NCI-H2081 treated with DMSO at 0.1 percent for 48 hours (cell line): ENCODE data around the gene MICAL3.

Source experiments
- DNase-seq: peaks from one replicate; lab custom pipeline; 2025; lab: John Stamatoyannopoulos, UW

MICAL3 gene

DNA sequence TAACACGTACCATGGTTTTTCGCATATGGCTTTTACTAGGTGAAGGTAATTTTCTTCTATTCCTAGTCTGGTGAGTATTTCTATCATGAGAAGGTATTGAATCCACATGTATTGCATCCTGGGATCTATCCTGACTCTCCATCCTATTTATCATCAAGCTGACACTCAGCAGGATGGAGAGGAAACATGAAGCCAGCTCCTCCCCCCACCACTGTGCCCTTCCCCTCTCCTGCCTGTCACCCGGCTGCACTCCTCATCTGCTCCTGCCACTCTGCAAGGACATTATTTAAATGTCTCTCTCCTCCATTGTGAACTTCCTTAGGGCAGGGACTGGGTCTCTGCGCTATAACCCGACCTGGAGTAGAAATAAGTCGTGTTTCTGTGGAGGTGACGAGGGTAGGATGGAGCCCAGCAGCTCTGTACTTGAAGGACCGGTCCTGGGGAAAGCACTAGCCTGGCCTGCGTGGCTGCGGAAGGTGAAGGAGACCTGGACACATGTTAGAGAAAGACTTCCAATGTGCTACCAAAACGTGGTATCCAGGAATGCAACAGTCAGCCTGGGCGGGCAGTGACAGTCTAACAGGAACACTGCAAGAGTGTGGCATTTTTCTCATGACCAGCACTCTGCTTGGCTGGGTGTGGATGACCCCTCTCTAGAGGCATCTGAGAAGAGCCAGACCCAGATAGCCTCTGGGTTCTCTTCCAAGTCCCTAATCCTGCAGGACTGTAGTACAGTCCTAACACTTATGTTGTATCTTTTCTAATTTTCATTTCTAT is 111.2 kb downstream of the MICAL3 start:
- DNase-seq: no peak

DNA sequence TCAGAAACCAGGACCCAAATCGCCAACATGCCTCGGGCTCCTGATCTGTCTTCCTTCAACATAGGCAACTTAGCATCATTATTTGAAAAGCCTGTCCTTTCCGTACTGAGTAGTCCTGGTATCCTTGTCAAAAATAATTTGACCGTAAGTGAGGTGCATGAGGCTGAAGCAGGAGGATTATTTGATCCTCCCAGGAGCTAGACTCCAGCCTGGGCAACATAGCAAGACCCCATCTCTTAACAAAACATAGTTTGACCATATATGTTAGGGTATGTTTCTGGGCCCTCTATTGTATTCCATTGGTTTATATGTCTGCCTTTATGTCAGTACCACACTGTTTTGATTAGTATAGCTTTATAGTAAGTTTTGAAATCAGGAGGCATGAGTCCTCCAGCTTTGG is 112.5 kb downstream of the MICAL3 start:
- DNase-seq: no peak

DNA sequence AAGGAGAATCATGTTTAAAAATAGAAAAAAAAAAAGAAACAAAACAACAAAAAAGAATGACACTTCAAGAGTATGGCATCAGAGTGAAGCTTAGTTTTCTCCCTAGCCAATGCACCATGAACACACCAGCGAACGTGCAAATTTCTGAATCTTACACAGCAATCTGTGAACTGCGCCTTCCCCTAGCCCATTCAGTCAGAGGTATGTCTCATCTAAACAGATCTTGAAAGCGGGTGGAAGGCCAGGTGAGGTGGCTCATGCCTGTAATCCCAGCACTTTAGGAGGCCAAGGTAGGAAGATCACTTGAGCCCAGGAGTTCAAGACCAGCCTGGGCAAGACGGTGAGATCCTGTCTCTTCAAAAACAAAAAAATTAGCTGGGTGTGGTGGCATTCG is 113.1 kb downstream of the MICAL3 start:
- no peak for DNase-seq

DNA sequence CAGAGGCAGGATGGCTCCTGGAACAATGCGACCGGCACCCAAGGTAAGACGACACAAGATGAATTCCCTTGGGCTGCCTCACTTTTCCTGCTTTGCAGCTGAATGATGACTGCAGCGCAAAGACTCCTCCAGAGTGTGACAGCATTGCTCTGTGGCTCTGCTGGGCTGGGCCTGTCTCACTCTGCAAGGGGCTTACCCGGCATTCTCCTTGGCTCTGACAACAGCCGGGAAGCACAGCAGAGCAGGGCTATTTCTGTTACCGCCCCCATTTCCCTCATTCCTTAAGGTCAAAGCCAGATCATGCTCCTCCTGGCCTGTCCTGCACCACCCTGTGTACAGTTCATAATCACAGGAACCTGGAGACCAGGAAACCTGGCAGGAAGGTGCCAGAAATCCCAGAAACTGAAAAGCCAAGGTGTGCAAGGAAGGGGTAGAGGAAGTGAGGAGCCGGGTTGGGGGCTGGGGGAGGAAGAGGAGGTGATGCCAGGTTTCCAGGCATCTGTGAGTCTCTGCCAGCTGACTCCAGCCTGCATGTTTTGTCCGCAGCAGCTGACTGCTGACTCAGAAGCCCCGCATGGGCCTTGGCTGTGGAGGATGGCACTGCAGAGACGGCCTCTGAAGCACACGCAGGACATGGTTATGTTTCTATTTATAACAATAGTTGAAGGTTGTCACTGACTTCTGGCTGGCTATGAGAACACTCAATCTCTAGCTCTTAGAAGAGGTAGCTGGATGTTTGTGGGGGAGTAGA is 113.6 kb downstream of the MICAL3 start:
- DNase-seq: no peak

DNA sequence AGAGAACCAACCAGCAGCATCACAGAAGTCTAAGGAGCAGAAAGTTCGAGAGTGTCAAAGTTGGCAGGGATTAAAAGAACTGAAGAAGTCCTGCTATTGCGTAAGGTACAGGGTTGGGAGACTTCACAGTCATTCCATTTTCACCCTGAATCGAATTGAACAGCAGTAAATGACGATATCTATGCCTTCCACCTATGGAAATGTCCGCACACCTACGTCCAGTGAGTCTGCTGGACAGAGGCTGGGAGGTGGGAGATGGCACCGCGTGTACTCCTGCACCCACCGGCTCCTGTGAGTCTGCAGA is 116.7 kb downstream of the MICAL3 start:
- no peak for DNase-seq

DNA sequence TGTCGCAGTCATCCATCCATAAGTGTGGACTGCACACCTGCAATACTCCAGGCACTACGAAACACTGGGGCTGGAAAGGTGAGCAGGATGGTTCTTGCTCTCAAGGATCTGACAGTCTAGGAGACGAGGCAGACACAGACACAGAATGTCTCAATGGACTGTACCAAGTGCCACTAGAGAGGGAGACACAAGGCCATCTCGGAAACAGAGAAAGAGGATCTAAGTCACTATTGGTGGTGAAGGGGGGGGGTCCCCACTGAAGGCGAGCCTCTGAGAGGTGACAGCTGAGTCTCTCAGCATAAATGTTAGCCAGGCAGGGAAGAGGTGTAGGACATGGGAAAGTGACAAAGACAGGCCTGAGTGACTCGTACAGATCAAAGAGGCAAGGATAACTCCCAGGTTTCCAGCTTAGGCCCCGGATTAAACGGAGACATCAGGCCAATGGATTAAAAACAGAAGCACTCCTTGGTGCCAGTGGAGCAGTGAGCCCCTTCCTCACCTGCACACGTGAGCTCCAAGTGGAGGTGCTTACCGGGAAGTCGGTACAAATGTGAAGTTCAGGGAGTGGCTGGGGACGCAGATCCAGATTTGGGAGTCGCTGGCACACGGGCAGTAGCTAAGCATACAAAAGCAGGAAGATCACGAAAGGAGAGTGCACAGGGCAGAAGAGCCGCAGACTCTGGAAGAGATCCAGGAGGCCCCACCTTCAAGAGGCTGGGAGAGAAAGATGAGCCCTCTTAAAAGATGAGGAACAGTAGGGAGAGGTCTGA is 117.2 kb downstream of the MICAL3 start:
- no peak for DNase-seq

DNA sequence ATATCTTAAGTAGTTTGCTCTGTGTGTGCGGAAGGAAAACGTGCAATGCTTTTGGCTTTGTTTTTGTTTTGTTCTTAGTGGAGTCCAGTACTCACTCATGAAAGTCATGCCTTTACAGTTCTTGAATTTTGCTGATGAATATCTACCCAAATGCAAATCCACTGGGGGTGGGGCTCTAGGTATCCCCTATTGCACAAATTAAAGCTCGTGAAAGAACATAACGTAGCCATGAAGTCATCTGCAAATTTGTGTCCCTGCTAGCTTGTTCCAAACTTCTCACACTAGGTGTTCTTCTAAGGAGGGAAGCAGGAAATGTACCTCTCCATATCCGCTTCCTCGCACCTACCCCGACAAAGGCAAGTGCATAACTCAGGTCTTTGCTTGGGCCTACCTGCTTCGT is 118.9 kb downstream of the MICAL3 start:
- no peak for DNase-seq

DNA sequence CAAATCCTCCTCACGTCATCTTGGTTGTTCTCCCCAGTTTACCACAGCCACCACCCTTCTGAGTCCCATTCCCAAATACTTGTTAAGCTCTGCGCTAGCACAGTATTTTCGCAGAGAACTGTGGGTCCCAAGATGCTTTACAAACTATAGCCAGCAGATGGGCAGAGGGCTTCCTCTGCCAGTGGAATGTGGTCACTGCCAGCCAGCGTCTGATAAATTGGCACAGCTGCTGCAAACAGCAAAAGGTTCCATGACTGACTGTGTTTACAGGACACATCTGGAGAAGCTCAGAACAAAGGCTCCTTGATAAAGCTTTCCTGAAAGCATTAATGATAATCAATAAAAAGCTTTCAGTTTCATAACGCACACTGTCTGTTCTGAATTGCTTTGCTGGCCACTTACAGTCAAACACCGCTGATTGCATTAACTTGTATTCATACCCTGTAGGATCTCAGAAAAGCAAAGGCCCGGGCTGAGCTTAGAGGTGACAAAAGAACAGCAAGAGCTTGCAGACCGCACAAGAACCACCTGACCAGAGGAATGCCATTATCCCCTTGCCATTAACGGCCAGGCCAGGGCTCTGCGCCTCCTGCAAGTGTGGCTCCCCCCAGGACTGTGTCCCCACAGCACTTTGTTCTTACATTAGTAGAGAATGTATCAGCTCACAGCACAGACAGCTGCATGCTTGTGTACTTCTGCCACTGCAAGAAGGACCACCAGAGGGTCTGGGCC is 120.6 kb downstream of the MICAL3 start:
- no peak for DNase-seq

DNA sequence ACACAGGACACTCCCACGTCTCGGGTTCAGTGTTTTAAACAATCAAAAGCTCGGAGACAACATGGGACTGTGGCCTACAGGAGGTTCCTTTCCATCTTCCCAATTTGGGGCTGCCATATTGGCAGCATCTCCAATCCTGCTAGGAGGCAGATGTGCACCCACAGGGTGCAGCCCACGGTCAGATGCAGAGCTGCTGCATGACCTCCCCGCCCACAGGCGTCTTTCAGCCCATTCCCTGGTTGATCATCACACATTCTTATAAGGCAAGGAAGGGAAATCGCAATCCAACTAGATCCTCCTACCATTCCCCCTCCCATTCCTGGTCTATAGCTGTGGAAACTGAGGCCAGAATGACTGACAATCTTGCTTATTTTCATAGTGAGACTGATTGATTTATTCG is 121.4 kb downstream of the MICAL3 start:
- DNase-seq: no peak

DNA sequence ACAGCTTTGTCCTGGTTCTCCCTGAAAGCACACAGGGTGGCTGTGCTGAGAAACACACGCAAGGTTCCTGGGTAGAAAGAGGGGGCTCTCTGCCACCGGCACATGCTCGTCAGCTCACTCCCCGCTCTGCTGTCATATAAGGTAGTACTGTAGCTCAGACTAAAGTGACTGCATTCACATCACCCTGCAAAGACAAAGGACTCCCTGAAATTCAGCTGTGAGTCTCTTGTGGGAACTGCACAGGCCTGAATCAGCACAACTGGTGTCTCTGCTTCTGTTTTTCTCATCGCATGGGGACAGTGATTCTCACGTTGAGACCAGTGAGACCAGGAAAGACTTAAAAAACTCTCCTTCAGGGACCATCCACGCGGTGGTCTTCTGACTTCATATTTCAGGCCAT is 126.0 kb downstream of the MICAL3 start:
- DNase-seq: no peak

DNA sequence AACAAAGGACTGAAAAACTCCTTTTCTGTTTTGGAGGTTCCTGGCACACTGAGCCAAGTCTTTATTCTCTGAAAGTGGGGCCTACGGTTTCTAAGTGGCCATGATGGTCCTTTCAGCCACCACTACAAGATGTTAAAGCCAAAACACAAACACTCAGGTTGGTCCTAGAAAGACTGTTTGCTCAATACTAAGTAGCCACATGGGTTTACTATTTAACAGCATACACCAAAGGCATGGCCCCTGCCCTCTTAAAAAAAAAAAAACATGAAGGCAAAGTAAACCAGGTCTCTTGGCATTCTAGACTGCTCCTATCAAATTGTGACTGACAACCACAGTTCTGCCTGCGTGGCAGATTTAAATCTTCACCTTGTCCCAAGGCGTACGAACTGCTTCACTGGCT is 126.5 kb downstream of the MICAL3 start:
- no peak for DNase-seq

DNA sequence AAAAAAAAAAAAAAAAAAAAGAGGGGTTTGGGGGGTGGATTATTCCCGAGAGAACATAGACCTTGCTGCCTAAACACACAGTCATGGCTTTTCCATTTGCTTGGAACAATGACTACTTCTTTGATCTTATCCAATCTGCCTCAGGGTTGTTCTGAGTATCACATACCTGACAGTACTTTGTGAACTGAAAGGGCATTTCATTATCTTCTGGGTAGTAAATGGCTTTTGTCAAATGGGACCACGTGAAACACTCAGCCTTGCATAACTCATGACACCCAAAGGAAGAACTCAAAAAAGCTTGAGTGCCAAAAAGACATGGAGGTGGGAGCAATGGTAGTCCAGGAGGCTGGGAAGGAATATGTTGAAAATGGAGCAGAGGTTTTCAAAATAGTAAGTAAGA is 126.9 kb downstream of the MICAL3 start:
- DNase-seq: no peak

DNA sequence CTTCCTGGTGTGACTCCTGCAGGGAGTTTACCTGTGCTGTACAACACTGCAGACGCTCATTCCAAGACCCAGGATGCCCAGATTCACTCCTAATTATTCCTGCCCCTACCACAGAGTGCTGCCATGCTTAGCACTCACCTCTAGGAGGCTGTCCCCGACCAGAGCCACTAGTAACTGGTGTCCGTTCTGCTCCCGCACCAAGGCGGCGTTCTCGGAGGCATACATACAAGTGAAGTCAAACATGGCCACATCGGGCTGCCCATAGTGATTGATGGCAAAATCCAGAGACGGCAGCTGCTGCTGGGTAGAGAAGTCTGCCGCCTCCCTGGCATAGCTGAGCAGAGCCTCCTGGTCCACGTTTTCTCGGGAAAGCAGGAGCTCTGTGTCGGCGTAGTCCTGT is 127.8 kb downstream of the MICAL3 start:
- no peak for DNase-seq

DNA sequence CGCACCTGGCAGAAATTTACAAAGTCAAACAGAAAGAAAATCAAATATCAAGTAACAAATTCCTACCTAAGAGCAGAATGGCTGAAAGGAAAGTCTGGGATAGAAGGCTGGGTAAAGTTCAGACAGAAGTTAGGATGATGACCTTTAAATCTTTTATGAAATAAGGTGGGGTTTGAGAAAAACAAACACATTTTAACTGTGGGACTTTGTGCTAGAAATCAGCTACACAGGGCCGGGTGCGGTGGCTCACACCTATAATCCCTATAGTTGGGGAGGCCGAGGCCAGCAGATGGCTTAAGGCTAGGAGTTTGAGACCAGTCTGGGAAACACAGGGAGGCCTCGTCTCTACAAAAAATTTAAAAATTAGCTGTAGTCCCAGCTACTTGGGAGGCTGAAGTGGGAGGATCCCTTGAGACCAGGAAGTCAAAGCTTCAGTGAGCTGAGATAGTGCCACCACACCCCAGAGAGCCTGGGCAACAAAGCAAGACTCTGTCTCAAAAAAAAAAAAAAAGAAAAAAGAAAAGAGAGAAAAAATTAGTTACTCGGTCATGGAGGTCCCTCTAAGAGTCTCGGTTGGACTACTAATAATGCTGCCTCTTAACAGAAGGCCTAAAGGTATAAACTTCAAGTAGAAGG is 130.3 kb downstream of the MICAL3 start:
- no peak for DNase-seq

DNA sequence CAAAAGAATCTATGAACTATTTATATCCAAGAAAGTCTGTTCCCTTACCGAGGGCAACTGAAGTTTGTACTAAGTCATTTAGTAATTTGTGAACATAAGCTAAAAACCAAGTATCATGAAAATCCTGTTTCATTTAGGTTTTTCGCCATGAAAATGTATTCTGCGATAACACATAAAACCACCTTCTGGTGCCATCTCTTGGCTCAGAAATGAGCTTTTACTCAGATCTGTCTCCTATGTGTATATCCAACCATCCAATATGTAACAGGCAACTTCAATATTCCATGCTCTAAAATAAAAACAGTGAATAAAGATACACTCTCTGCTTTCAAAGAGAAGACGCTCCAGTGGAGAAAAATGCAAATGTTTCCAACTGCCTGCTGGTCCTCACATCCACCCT is 132.0 kb downstream of the MICAL3 start:
- no peak for DNase-seq

DNA sequence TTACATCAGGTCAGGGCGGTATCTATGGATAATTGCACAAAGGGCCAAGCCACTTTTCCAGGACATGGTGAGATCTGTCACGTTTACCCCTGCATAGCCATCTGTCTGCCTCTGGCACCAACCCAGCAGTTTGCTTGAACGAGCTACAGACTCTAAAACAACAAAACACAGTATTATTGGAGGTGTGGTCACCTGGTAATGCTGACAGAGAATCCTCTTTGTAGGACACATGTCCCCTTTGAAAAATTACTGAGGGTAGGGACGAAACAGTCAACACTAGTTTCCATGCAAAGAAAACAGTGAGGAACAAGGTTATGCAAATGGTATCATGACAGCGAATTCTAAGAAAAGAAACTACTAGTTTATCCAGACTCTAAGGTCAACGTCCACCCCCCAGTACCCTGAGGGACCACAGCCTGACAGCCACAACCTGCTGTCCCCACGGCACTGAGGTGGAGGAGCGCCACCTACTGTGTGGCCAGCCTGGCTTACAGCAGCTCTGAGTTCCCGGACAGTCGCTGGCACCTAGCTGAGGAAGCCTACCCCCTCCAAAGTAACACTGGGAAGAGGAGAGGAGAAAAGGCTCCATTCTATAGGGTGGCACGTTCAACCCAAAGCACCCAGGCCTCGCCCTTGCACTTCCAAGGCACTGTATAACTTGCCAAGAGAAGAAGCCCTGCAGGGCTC is 132.7 kb downstream of the MICAL3 start:
- DNase-seq: no peak

DNA sequence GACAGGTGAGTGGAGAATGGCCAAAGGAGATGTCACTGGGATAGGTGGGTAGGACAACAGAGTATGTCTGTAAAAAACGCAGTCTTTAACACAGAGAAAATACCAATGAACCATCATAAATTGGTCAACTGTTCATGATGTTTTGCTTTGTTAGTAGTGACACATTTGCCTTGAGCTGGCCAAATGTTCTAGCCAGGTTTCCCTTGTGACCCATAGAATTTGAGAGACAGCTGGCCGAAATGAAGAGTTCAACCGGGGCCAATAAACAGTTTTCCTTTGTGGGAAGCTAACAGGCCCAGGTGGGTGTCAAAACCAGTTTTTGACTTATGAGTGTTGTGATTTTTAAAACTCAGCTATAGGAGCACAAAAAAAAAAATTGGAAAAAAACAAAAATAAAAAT is 133.5 kb downstream of the MICAL3 start:
- no peak for DNase-seq

DNA sequence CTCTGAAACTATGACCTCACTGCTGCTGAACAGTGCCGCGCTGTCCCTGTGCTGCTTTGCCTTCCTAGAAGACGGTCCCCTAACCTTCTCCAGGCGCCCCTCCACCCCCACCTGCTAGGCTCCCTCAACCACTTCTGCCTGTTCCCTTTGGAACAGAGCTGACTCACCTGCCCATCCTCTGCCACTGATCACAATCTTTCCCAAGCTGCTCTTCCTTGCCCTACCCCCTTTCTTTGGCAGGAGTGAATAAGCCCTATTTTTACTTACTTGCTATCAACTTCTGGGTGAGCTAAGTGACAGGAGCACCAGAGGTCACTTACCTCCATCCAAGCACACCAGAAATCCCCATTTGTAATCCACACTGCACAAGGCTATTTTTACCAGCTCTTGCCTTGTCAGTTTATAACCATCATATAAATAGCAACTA is 134.1 kb downstream of the MICAL3 start:
- no peak for DNase-seq

DNA sequence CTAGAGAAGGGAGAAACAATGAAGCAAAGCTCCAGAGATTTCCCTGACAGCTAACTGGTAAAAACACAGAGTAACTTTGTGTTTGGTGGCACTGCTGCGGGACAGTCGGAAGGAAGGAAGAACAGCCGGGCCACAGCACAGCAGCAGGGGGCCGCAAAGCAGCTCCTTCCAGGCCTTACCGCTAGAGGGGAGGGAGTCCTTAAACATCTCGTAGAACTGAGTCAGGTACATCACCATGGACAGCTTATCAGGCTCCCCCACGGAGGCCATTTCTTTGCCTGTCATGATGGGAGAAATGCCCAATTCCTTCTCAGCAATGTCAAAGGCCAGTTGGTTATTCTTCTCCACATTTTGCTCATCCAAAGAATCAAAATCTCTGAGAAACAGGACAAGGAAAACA is 135.5 kb downstream of the MICAL3 start:
- no peak for DNase-seq

DNA sequence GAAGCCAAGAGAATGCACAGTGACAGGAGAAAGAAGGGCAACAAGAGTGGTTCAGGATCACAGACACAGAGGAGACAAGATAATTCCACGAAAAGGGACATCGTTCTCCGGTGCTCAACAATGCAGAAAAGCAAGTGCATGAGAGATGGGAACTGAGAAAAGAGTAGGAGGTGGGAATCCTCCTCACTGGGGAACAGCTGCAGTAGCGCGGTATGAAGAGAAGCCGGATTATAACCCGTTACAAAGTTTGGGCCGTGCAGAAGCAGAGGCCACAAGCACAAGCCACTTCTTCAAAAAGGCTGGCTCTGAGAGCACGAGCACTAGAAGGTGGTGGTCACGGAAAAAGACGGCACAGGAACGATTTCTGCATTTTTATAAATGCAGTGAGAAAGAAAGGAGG is 135.9 kb downstream of the MICAL3 start:
- DNase-seq: no peak

DNA sequence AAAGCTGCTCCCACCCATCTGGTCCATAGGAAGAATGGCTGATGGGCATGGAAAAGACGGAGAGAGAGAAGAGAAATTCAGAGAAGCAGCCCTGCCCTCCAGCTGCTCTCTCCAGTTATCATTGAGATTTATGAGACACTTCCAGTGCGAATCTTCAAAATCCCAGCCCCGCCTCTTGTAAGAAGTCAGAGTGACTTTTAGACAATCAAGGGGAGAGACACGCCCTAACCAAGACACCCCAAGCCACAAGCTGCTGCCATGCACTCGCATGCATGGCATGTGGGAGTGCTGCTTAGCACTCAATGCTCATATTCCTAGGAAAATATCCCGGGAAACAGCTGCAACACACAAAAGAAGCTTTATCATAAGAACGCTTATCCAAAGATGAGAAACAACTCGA is 139.5 kb downstream of the MICAL3 start:
- DNase-seq: no peak
